NCI-H1436 (cell line): Measurements from ENCODE around the gene BCKDHB.
A peak's percentile ranks its signal among the peaks of the same experiment; 100 is the strongest.
"Not testable (repeated sequence)": the region's sequence is repeated elsewhere in the genome, so short reads cannot be mapped to it uniquely, and the experiment has no call there.

Experiments
- DNase-seq: peaks from one replicate; lab custom pipeline; 2025; lab: John Stamatoyannopoulos, UW

The BCKDHB gene

DNA sequence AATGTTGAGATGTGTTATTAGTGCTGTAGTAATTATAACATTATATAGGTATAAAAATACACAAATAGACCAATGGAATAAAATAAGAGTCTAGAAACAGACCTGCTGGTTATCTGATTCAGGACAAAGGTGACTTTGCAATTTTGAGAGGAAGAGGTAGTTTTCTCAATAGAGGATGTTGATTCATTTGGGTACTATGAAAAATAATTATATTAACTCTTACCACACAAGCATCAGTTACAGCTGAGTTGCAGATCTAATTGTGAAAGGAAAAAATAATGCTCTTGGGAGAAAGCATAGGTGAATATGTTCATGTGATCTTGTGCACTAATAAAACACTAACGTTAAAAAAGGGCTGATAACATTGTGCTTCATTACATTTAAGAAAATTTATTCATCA lies 103.0 kb downstream of the BCKDHB start:
- no peak for DNase-seq

DNA sequence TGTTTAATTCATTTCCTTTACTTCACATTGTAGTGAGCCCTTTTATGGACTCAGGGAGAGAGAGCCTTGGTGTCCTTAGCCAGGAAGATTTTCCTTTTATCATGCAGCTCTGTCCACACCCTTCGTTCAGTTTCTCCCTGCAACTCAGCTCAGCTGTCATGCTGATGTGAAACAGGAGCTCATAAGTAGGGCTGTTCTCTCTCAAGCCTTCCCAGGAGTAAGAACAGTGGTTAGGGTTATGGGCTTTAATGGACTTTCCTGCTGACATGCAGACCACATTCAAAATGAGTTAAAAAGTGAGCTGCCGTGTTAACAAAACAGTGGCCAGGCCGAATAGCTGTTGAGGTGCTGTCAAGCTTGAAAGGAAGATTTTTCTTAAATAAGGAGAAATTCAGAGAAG lies 104.1 kb downstream of the BCKDHB start:
- DNase-seq: no peak

DNA sequence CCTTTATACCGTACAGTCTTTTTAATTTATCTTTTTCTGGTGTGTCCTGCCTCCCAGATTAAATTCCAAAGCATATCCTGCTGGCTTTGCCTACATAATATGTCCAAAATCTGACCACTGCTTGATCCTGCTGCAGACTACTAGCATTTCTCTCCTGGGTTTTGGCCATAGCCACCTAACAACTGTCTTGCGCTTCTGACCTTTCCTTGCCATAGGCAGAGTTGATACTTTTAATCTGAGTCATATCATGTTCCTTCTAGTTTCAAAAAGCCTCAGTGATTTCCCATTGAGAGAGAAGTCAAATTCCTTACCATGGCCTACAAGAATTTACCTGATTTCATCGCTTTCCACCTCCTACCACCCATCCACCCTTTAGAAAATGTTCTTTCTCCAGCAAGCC lies 104.8 kb downstream of the BCKDHB start:
- DNase-seq: no peak

DNA sequence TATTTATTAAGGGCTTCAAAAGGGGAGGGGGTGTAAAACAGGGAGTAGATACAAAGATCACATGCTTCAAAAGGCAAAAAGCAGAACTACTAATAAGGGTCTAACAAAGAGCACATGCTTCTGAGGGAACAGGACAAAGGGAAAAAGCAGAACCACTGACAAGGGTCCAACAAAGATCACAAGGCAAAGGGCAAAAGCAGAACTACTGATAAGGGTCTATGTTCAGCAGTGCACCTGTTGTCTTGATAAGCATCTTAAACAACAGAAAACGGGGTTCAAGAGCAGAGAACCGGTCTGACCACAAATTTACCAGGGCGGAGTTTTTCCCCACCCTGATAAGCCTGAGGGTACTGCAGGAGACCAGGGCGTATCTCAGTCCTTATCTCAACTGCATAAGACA lies 105.4 kb downstream of the BCKDHB start:
- DNase-seq: not testable (repeated sequence)

DNA sequence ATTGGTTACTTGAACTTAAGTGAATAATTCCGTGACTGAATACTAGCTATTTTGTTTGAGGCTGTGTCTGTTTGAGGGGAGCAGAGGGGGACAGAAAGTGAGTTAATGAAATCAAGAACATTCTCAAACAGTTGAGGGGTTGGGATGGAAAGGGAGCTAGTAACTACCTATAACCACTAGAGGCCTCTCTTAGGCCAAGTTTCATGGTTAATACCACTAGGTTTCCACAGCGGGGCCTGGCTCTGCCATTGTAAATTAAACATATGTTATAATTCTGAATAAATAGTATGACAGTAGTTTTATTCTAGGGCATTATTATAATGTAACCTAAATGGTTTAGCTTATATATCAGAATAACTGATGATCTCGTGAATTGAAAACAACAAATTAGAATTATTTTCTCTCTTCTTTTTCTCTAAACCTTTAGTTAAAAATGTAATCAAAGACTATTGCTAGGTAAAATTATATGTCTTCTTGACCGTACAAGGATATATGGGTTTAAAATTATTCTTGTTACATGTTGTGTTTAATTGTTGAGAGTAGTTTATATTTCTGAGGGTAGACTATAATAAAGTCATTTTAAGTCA lies 108.1 kb downstream of the BCKDHB start:
- peak; percentile 38 for DNase-seq

DNA sequence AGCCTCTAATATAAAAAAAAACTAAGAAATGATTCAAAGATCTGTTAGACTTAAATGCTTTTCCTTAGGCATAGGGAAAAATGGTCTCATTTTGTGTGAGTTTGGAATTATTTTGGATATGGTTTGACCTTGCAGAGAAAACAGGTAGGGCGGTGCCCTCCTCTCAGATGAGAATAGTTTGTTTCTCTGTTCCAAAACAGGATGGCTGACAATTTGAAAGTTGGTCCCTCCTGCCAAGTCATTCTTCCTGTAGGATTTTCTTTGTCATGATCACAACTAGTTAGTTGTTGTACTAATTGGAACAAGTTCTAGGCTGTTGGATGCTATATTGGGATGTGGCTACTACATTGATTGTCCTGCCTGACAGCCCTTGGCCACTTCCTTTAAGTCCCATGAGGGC lies 108.6 kb downstream of the BCKDHB start:
- no peak for DNase-seq

DNA sequence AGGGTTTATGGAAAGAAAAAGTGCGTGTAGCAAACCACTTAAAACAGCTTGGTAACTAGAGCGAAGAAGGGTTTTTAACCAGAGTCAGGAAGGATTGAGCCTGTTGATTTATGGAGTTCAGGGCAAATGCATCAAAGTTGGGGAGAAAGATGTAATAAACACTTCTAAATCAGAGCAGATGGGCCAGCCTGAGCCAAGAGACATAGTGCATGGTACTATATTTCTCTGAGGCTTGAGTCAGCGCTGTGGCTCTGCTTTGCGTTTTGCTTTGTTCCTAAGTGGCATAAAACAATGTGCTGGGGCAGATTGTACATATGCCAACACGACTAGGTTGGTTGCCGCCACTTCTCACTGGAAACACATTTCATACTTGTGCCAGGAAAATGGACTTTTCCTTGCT lies 111.3 kb downstream of the BCKDHB start:
- DNase-seq: no peak

DNA sequence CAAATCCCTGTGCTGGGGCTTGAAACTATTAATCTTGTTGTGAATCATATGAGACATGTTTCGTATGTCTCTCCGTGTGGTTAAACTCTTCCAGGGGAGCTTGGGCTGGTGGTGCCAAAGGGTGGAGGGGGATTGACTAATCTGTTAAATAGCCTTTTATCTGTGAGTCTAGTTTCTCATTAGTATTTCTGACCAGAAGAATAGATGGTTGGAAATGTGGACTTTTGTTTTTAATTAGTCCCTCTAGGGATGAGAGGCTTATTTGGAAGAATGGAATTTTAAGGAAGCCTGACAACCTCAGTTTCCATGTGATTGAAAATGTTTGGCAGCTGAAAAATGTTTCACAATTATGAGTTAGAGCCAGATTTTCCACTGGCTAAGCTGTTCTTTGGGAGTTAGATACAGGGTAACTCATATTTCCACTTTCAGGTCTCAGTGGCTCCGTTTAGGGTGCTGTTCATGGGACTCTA lies 117.3 kb downstream of the BCKDHB start:
- no peak for DNase-seq

DNA sequence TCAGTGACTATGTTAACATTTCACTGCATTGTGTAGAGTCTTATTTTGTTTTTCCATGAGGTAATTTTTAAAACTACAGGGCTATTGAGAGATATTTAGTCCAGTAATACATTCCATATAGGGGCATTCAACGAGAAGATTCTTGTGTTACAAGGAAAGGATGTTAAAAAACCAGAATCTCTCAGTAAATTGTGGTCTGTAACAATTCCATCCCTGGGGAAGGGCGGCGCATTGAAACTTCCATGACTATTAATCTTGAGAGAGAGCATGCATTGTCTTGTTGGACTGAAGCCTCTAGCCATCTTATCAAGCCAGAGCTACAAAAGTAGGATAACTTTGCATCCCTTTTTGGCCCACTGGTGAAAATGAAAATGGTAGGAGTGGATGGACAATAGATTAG lies 119.7 kb downstream of the BCKDHB start:
- no peak for DNase-seq

DNA sequence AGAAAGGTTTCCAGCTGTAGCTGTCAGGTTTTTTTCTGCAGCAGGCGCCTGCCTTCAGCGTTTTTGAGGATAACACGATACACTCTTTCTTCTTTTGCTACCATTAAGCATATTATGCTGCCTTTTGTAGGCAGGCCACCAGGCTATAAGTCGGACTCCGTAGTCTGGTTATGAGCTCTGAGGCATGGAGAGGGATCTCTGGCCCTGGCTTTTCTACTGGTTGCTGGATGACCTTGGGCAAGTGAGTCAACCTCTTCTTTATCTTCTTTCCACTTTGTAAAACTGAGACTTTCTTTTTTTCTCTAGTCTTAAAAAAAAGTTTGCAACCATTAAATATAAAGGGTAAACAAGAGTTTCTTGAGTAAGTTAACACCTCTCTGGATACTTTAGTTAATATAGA lies 120.2 kb downstream of the BCKDHB start:
- DNase-seq: no peak

DNA sequence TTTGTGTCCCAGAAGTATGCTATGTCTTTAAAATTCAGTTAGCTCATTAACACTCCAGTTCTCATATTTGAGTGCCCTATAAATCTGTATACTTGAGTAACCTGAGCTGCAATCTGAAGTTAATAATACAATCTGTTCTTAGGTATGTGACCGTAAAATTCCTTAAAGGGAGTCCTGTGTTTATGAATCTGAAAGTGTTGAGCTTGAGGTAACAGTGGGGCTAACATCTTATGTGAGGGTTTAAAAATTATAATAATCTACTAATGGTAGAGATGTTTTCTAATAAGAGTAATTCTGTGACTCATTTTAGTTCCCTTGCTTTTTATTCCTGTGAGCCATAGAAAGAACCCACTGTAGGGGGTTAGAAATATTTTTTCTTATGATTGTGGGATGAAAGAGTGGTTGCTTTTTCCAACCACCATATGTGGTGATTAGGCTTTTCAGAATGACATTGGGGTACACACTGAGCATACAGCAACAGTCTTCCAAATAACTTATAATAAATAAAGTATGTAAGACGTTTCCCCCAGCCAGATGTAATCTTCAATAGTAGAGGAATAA lies 121.2 kb downstream of the BCKDHB start:
- DNase-seq: no peak

DNA sequence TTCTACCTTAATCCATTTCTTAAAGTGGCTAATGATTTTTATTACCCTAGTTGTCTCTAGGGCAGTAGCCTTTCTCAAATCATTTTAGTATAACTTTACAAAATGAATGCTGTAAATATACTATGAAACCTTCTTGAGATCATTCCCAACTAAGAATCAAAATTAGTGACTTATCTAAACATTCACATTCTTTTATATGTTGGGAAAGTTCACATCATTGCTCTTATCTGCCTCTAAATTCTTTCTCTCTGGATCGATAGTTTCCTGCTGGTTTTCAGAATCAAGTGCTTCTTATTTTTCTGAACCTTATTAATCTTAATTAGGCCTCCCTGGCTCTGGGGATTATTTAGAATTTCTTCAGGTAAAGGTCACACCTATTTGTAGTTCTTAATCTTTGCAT lies 126.8 kb downstream of the BCKDHB start:
- no peak for DNase-seq

DNA sequence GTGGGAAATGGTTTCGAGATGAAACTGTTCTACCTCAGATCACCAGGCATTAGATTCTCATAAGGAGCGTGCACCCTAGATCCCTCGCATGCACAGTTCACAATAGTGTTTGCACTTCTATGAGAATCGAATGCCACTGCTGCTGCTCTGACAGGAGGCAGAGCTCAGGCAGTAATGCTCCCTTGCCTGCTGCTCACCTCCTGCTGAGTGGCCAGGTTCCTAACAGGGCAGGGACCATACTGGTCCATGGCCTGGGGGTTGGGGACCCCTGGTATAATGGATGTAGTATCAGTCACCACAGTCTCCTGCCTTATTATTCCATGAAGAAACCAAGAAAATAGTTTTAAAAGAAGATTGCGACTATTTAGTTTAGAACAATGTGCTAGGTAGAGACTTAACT lies 127.5 kb downstream of the BCKDHB start:
- no peak for DNase-seq

DNA sequence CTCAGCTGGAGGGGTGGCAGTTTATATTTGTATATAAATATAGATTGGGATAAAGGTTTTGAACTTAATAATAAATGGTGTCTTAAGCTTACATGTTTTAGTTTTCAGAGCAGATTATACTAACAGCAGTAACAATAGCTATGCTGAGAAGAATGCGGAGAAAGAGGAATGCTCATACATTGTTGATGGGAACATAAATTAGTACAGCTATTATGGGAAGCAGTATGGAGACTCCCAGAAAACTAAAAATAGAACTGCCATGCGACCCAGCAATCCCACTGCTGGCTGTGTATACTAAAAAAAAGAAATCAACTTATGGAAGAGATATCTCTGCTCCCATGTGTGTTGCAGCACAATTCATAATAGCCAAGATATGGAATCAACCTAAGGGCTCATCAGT lies 127.9 kb downstream of the BCKDHB start:
- no peak for DNase-seq

DNA sequence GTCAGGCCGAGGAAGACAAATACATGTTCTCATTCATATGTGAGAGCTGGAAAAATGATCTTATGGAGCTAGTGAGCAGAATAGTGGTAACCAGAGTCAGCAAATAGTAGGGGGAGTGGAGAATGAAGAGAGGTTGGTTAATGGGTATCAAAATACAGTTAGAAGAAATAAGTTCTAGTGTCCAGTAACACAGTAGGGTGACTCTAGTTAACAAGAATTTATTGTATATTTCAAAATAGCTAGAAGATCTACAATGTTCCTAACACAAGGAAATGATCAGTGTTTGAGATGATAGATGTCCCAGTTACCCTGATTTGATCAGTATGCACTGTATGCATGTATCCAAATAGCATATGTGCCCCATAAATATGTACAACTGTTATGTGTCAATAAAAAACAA lies 128.4 kb downstream of the BCKDHB start:
- DNase-seq: no peak

DNA sequence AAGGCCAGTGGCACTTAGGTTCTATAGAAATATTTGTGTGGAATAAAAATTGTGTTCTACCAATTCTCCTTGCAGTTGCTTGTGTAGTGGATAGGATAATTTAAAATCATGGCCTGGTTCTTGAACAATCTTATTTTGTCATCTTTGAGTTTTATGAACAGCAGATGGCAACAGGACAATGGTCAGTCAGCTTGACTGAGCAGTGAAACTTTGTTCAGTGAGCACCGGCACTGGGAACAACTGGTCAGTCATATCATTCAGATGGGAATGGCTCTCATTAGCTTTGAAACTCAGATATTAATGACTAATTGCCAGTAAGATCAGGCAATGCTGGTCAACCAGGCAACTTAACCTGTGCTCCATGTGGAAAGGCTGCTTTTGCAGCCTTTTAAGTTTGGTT lies 129.2 kb downstream of the BCKDHB start:
- no peak for DNase-seq

DNA sequence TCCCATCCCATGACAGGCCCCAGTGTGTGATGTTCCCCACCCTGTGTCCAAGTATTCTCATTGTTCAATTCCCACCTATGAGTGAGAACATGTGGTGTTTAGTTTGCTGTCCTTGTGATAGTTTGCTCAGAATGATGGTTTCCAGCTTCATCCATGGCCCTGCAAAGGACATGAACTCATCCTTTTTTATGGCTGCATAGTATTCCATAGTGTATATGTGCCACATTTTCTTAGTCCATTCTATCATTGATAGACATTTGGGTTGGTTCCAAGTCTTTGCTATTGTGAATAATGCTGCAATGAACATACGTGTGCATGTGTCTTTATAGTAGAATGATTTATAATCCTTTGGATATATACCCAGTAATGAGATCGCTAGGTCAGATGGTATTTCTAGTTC lies 132.3 kb downstream of the BCKDHB start:
- not testable (repeated sequence) for DNase-seq

DNA sequence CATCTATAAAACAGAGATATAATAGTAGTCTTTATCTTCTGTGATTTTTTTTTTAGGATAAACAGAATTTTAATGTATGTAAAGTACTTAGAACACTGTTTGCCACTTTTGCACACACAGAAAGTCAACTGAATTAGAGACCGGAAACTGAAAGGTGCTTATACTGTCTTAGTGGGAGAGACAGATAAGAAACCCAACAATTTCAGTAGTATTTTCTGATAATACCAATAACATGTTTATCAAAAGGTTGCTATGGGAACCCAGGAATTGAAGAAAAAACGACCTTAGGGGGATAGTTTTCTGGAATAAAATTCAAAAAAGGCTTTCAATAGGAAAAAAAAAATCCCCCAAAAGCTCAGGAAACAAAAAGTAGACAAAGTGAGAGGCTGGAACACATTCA lies 138.6 kb downstream of the BCKDHB start:
- DNase-seq: no peak

DNA sequence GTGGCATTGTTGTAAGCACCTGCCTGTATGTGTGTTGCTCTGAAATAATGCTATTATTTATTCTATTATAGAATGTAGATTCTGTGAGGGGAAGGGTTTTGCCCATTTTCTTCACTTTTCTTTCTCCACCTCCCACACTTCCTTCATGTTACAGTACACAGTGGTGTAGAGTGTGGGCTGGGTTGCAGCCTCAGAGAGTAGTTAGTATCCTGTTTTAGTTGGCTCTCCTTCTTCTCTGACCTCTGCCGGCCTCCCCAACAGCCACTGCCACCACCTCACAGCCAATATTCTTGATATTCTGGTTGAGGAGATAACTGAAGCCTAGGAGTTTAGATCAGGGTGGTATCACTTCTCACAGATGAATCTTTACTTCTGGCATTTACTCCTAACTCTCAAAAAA lies 143.4 kb downstream of the BCKDHB start:
- no peak for DNase-seq

DNA sequence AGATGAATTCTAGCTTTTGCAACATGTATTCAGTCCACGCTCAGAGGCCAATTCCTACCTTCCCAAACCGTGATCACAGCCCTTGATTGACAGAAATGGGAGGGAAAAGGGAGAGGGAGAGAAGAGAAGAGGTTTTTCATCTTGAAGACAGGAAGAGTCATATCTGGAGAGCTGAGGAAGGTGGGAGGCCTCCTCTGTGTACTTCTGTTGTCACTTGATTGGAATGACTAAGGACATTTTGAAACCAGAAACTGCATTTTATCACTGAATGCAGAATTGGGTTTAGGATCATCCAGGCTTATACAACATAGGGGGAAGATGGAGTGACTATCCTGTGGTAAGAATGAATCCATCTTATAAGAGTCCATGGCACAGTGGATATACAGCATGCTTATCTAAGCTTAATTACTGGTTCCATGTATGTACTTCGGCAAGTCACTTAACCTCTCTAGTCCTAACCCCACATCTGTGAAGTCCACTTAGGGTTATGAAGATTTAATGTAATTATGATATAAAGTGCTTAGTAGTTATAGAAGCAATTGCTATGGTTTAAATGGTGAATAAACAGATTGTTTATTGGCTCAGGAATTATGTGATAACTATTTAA lies 144.0 kb downstream of the BCKDHB start:
- DNase-seq: no peak

DNA sequence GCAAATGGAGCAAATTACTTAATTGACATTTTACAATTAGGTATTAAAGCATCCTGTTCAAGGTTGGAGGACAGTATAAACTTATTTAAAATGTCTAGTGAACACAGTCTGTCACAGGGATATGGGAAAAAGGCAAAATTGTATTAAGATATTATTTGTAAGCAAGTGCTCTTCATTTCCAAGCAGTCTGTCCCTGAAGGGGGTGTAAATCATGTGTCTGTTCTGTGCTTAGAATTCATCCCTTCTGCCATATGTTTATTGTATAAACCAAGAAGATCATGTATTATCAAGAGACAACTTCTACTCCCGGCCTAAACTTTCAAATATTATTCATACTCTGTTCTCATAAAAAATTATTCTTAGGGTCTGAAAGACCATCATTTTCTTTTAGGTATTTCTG lies 144.8 kb downstream of the BCKDHB start:
- no peak for DNase-seq

DNA sequence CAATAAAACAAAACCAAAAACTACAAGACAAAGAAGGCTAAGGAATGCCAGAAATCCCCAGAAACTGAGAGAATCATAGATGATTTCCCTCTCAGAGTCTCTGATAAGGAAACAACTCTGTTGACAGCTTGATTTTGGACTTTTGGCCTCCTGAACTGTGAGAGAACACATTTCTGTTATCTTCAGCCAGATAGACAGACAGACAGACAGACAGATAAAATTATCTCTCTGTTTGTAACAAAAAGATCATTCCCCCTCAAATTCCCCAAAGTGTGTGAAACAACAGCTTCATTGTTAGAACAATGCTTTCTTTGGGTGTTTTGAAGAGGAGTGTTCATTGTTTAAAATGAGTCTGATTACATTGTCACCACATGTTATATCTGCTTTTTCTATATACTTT lies 148.2 kb downstream of the BCKDHB start:
- DNase-seq: no peak

DNA sequence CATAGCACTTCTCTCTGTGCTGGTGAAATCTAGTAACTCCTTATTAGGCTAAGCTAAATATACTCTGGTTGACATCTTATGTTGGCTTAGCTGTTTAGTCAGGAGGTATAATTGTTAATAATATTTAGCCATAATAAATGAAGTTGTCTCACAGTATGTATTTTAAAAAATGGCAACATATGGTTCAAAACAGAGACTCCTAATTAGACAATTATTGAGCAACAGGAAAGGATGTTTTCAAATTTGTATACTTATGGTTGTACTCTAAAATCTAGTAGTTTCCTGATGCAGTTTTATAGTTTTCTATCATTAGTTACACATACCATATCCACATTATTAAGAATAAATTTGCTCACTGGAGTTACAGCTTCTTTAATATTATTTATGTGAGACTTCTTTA lies 150.2 kb downstream of the BCKDHB start:
- no peak for DNase-seq

DNA sequence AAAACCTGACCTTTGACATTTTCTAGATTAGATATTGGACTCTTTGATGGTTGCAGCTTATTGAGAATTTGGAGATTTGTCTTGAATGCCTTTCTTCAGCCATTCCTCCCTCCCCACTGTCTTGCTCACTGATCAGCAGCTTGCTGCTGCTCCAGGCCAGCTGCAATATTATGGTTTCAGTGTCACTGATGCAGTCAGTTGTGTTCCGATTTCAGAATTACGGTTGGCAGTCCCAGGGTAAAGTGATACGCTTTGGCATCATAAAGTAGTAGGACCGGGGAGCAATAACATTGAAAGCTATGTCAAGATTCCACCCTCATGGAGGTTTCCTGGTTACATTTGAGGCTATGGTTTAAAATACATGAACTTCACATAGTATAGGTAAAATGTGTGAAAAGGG lies 152.6 kb downstream of the BCKDHB start:
- no peak for DNase-seq
